ENCODE results near the gene DUSP8.

- no peak for TF ChIP-seq CTCF (IDR thresholded peaks at IDR 0.05)
- no peak for TF ChIP-seq EP300 (IDR thresholded peaks at IDR 0.05)
These were observed 65.1 kb downstream of the DUSP8 start for GRCh38 chr11:1506981-1507380.

Data from ovary (tissue), 3 donors.